Measurements from ENCODE around the gene FOXRED1.

FOXRED1 gene

GRCh38 chr11:126313826-126314225 is 44.9 kb downstream of the FOXRED1 start:
- DNase-seq = no peak

- no peak for DNase-seq
Observed at GRCh38 chr11:126317432-126317755, 48.4 kb downstream of the FOXRED1 start.

GRCh38 chr11:126317756-126318573 is 49.0 kb downstream of the FOXRED1 start:
- DNase-seq = no peak

GRCh38 chr11:126318574-126319373 is 49.8 kb downstream of the FOXRED1 start:
- no peak for DNase-seq

- no peak for DNase-seq
Observed at GRCh38 chr11:126319374-126319740, 50.4 kb downstream of the FOXRED1 start.

- no peak for DNase-seq
Observed at GRCh38 chr11:126322996-126323395, 54.0 kb downstream of the FOXRED1 start.

GRCh38 chr11:126327281-126328000 is 58.5 kb downstream of the FOXRED1 start:
- no peak for DNase-seq
